Measurements from ENCODE around the gene NLGN4X.

NLGN4X gene

GRCh38 chrX:6225911-6226595 lies 2.6 kb downstream of the NLGN4X start:
- Histone ChIP-seq H3K27ac (ENCODE audit: low read depth, low read length) (no peak overlapping the region), H3K27me3 (ENCODE audit: low read length) (no peaks in the 10 kb centered on the region), H4K20me1 (ENCODE audit: low read depth, low read length) (no peaks in the 10 kb centered on the region), H2AFZ (ENCODE audit: low read depth, low read length, severe bottlenecking) (no peak overlapping the region), H3K9me3 (ENCODE audit: insufficient read depth, low read length) (no peaks in the 10 kb centered on the region), H3K36me3 (ENCODE audit: low read length) (no peaks in the 10 kb centered on the region), H3F3A (ENCODE audit: insufficient read depth) (no peaks in the 10 kb centered on the region), H3K9ac (ENCODE audit: low read length) (no peak overlapping the region), H3K9me2 (replicated peaks; ENCODE audit: insufficient read depth, low read length) (no peaks in the 10 kb centered on the region), H3K4me2 (ENCODE audit: low read depth, low read length, poor library complexity, severe bottlenecking) (no peak overlapping the region), H3K4me3 (ENCODE audit: insufficient read depth, low read length, poor library complexity, severe bottlenecking) (no peak overlapping the region), H3K79me2 (ENCODE audit: insufficient read depth, low read length) (no peaks in the 10 kb centered on the region)
- no peak for TF ChIP-seq EZH2phosphoT487 (conservative IDR thresholded peaks at IDR 0.05; ENCODE audit: low read length)
- TF ChIP-seq, protein P1, sequence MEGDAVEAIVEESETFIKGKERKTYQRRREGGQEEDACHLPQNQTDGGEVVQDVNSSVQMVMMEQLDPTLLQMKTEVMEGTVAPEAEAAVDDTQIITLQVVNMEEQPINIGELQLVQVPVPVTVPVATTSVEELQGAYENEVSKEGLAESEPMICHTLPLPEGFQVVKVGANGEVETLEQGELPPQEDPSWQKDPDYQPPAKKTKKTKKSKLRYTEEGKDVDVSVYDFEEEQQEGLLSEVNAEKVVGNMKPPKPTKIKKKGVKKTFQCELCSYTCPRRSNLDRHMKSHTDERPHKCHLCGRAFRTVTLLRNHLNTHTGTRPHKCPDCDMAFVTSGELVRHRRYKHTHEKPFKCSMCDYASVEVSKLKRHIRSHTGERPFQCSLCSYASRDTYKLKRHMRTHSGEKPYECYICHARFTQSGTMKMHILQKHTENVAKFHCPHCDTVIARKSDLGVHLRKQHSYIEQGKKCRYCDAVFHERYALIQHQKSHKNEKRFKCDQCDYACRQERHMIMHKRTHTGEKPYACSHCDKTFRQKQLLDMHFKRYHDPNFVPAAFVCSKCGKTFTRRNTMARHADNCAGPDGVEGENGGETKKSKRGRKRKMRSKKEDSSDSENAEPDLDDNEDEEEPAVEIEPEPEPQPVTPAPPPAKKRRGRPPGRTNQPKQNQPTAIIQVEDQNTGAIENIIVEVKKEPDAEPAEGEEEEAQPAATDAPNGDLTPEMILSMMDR (IDR thresholded peaks at IDR 0.05; ENCODE audit: insufficient read depth, low read length, poor library complexity, severe bottlenecking), result no peak

- H3K27ac ChIP-seq (ENCODE audit: low read depth, low read length), result no peak overlapping the region
- H3K27me3 ChIP-seq (ENCODE audit: low read length), result no peaks in the 10 kb centered on the region
- H3K9me2 ChIP-seq (replicated peaks; ENCODE audit: insufficient read depth, low read length), result no peaks in the 10 kb centered on the region
- H3K9me3 ChIP-seq (ENCODE audit: insufficient read depth, low read length), result no peaks in the 10 kb centered on the region
- H4K20me1 ChIP-seq (ENCODE audit: low read depth, low read length), result no peaks in the 10 kb centered on the region
- H3K36me3 ChIP-seq (ENCODE audit: low read length), result no peaks in the 10 kb centered on the region
- H2AFZ ChIP-seq (ENCODE audit: low read depth, low read length, severe bottlenecking), result no peak overlapping the region
- no peak overlapping the region for H3K4me2 ChIP-seq (ENCODE audit: low read depth, low read length, poor library complexity, severe bottlenecking)
- no peak overlapping the region for H3K4me3 ChIP-seq (ENCODE audit: insufficient read depth, low read length, poor library complexity, severe bottlenecking)
- no peaks in the 10 kb centered on the region for H3F3A ChIP-seq (ENCODE audit: insufficient read depth)
- H3K9ac ChIP-seq (ENCODE audit: low read length), result no peak overlapping the region
- TF ChIP-seq, protein P1 (IDR thresholded peaks at IDR 0.05; ENCODE audit: insufficient read depth, low read length, poor library complexity, severe bottlenecking), result no peak
- TF ChIP-seq EZH2phosphoT487 (conservative IDR thresholded peaks at IDR 0.05; ENCODE audit: low read length), result no peak
- no peaks in the 10 kb centered on the region for H3K79me2 ChIP-seq (ENCODE audit: insufficient read depth, low read length)
Measured at GRCh38 chrX:6225288-6225910, 3.3 kb downstream of the NLGN4X start.

- TF ChIP-seq, protein P1 (IDR thresholded peaks at IDR 0.05; ENCODE audit: insufficient read depth, low read length, poor library complexity, severe bottlenecking), result no peak
- no peak for TF ChIP-seq EZH2phosphoT487 (conservative IDR thresholded peaks at IDR 0.05; ENCODE audit: low read length)
- no peaks in the 10 kb centered on the region for H3K36me3 ChIP-seq (ENCODE audit: low read length)
- H3K9me2 ChIP-seq (replicated peaks; ENCODE audit: insufficient read depth, low read length), result no peaks in the 10 kb centered on the region
- H2AFZ ChIP-seq (ENCODE audit: low read depth, low read length, severe bottlenecking), result no peak overlapping the region
- no peaks in the 10 kb centered on the region for H4K20me1 ChIP-seq (ENCODE audit: low read depth, low read length)
- H3K9me3 ChIP-seq (ENCODE audit: insufficient read depth, low read length), result no peaks in the 10 kb centered on the region
- no peaks in the 10 kb centered on the region for H3F3A ChIP-seq (ENCODE audit: insufficient read depth)
- no peak overlapping the region for H3K4me3 ChIP-seq (ENCODE audit: insufficient read depth, low read length, poor library complexity, severe bottlenecking)
- H3K27me3 ChIP-seq (ENCODE audit: low read length), result no peaks in the 10 kb centered on the region
- no peaks in the 10 kb centered on the region for H3K79me2 ChIP-seq (ENCODE audit: insufficient read depth, low read length)
- H3K4me2 ChIP-seq (ENCODE audit: low read depth, low read length, poor library complexity, severe bottlenecking), result no peak overlapping the region
- no peak overlapping the region for H3K9ac ChIP-seq (ENCODE audit: low read length)
- H3K27ac ChIP-seq (ENCODE audit: low read depth, low read length), result no peak overlapping the region
Measured at GRCh38 chrX:6223516-6223915, 5.2 kb downstream of the NLGN4X start.

Measured in SU-DHL-6 (cell line).